Adrenal gland (tissue), 12 donors: ENCODE measurements around the gene TFDP2. TPM values are rescaled to one million over a fixed set of nuclear protein-coding genes. Genes with fewer than 3 reads are reported as not detected.

Source experiments
- DNase-seq, 7 donors: peaks; one replicate each; pipeline ENCODE4 v3.0.0-alpha.2; 2019 to 2020
- H3K27ac ChIP-seq, 5 donors: fragments of 200-600 bp; sonication (generic) in 4 of 5; 1 replicate in 3 of 5; 2 replicates in 2 of 5; pipeline versions ENCODE4 v1.5.1 to v1.8.0; 2016 to 2020; ENCODE audit warnings: mild to moderate bottlenecking in 1 of 5
- H3K27me3 ChIP-seq: fragments of 200-600 bp; 2 replicates; pipeline ENCODE4 v1.8.0; 2021
- H3K36me3 ChIP-seq, 2 donors: fragments of 200-600 bp; replicated peaks in 1 of 2; 1 replicate in 1 of 2; 2 replicates in 1 of 2; pipeline versions ENCODE4 v1.5.1 to v1.8.0; 2018 to 2022
- H3K4me1 ChIP-seq, 2 donors: fragments of 200-600 bp; replicated peaks in 1 of 2; 1 replicate in 1 of 2; 2 replicates in 1 of 2; pipeline versions ENCODE4 v1.5.1 to v1.8.0; 2018 to 2021
- H3K4me3 ChIP-seq, 4 donors: fragments of 200-600 bp; sonication (generic) in 3 of 4; one replicate each; pipeline ENCODE4 v1.5.1; 2016 to 2018
- H3K9me3 ChIP-seq, 3 donors: fragments of 200-600 bp; sonication (generic) in 1 of 3; replicated peaks in 1 of 3; 1 replicate in 2 of 3; 2 replicates in 1 of 3; pipeline versions ENCODE4 v1.5.1 to v1.8.0; 2016 to 2021
- CTCF ChIP-seq, 6 experiments: fragments of 450-650 bp in 4 of 6; fragments of 200-600 bp in 2 of 6; sonication (generic) in 1 of 6; IDR thresholded peaks; 1 replicate in 5 of 6; 2 replicates in 1 of 6; pipeline versions ENCODE4 v1.5.1 to v1.8.0; 2016 to 2021; ENCODE audit warnings: antibody characterized with exemption in 6 of 6, mild to moderate bottlenecking in 2 of 6, moderate library complexity in 1 of 6
- POLR2A ChIP-seq, 2 donors: fragments of 450-650 bp; IDR thresholded peaks; one replicate each; pipeline ENCODE4 v1.6.1; 2017; ENCODE audit warnings: antibody characterized with exemption in 2 of 2, mild to moderate bottlenecking in 2 of 2, moderate library complexity in 1 of 2
- whole genome bisulfite sequencing, 4 donors: extraction: QIAGEN DNeasy Blood & Tissue Kit in 2 of 4; methylation state at CpG; one replicate each; pipeline versions ENCODE4 v1.1.5 to v1.1.7; 2013 to 2017; 5-methylcytosine and 5-hydroxymethylcytosine counted together
- intact Hi-C, 2 donors: fragments of 100-400 bp; cut with DNase I; formaldehyde crosslinking; loops; one replicate each; pipeline versions ENCODE4 v1.14.1 to v1.15.0; 2022 to 2023
- polyA plus RNA-seq, 3 donors: library from polyadenylated mRNA; stranded (reverse); fragments of 200-250 nt in 2 of 3; fragments of 350-450 nt in 1 of 3; fragmentation: Illumina TruSeq in 1 of 3; extraction: RNeasy Lipid Tissue Mini Kit (QIAGEN cat#74804) in 1 of 3; gene quantifications; one replicate each; pipeline ENCODE4 v1.2.3, GENCODE V29; 2013 to 2014
- total RNA-seq, 9 donors: library from RNA; depleted of rRNA in 4 of 9; stranded (reverse); fragments of >200 nt in 4 of 9; fragments of 120-200 nt in 1 of 9; fragmentation: NEBNext Ultra II Directional in 1 of 9; extraction: Animal tissue kit (Norgen Biotek cat#: 25700) in 1 of 9; gene quantifications; one replicate each; pipeline versions ENCODE4 v1.1.0 to v1.2.4, GENCODE V29; 2013 to 2023
- donor health status: healthy with polysubstance abuse.
- donor health status: Bipolar disorder and iron deficiency.
- donor health status: DM: yes; HTN: yes; CAD: no.
- donor health status: DM: no; HTN: no; CAD: no.
- donor health status: DM: no; HTN: no; CAD: no.
- donor health status: DM: yes; HTN: yes; CAD: no.

The TFDP2 gene
- total and polyA plus RNA-seq, 12 donors = 11.8 to 165 (median 62.0) TPM

GRCh38 chr3:141960731-141961130 lies 188.6 kb downstream of the TFDP2 start:
- H3K9me3 ChIP-seq = no peaks in the 10 kb centered on the region
- H3K4me3 ChIP-seq = no peak overlapping the region
- H3K27ac ChIP-seq = peak overlapping the region in 4 of 5 donors; percentile 7 to 70 (median 46)
- intact Hi-C loops = loop anchor here in 1 of 2 donors (10.0 kb wide), 1 partner anchor 194 kb away; no protein-coding TSS in a partner anchor
- peaks cover 4 to 11% of the 10 kb centered on the region in 2 donors for H3K4me1 ChIP-seq
- TF ChIP-seq POLR2A (IDR thresholded peaks at IDR 0.05) (no peak), CTCF (IDR thresholded peaks at IDR 0.05) (no peak)
- H3K27me3 ChIP-seq = no peaks in the 10 kb centered on the region
- H3K36me3 ChIP-seq = peaks cover 0 to 6% of the 10 kb centered on the region in 2 donors
- DNase-seq = no peak
- WGBS, 4 donors = 69 to 84% (median 76%) methylated on average over 3 of the region's 3 CpGs

DNA sequence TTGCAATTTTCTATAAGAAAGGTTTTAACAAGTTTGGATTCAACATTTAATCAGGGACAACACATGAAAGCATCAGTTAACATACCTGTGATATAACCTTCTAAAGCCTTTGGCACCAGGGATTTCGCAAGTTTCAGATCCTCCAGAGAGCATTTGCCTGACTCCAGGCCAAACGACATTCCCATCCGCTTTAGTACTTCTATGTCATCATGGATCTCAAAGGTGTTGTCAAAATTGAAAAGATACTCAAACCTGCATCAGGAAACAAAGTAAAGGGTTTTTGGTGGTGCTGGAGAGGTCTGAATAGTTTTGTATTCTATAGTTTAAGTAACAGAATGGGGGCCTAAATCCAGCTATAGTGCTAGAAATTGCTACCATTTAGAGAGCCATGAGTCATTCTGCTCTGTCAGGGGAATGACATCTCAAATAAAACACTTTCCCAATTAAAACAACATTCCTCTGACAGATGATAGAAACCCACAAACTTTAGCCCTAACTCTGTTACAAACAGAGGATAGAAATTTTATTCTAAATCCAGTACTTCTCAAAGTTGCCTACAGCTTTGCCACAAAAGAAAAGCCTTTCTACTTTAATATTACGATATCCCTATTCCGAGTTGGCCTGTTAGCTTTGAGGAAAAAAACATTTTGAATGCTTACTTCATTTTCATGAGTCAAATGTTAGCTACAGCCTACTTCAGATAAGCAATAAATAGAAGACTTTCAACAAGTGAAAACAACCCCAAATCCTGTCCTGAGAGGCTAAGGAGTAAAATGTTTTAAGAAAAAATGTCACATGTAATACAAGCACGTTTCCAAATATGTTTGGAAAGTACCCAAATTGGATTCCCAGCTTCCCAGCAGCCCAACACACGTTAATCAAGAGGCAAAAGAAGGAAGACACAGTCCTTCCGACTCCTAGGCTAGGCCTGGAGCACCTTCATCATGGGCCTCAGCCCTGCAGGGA lies 189.5 kb downstream of the TFDP2 start:
- intact Hi-C loops = loop anchor here in 1 of 2 donors (10.0 kb wide), 1 partner anchor 195 kb away; no protein-coding TSS in a partner anchor
- TF ChIP-seq POLR2A (IDR thresholded peaks at IDR 0.05) (no peak), CTCF (IDR thresholded peaks at IDR 0.05) (no peak)
- Histone ChIP-seq H3K27me3 (no peaks in the 10 kb centered on the region), H3K4me3 (no peak overlapping the region), H3K9me3 (no peaks in the 10 kb centered on the region), H3K27ac (peak overlapping the region in 4 of 5 donors; percentile 7 to 70 (median 46)), H3K36me3 (peaks cover 0 to 6% of the 10 kb centered on the region in 2 donors), H3K4me1 (peaks cover 11 to 18% of the 10 kb centered on the region in 2 donors)
- peak in 1 of 7 donors; percentile 17 for DNase-seq
- 54 to 70% (median 61%) methylated on average over 8 of the region's 8 CpGs for WGBS, 4 donors

- WGBS, 4 donors = 41 to 52% (median 47%) methylated on average over 6 of the region's 6 CpGs
- Histone ChIP-seq H3K9me3 (no peaks in the 10 kb centered on the region), H3K36me3 (peaks cover 0 to 6% of the 10 kb centered on the region in 2 donors), H3K27ac (peak overlapping the region in 4 of 5 donors; percentile 14 to 51 (median 43)), H3K27me3 (no peaks in the 10 kb centered on the region), H3K4me1 (peaks cover 9 to 18% of the 10 kb centered on the region in 2 donors), H3K4me3 (peak overlapping the region in 2 of 4 donors; percentile 2 to 27)
- peak in 3 of 7 donors; percentile 13 to 43 (median 18) for DNase-seq
- intact Hi-C loops = no loop called here
- TF ChIP-seq CTCF (IDR thresholded peaks at IDR 0.05) (no peak), POLR2A (IDR thresholded peaks at IDR 0.05) (no peak)
These were observed 194.2 kb downstream of the TFDP2 start for GRCh38 chr3:141955175-141955574.

GRCh38 chr3:141952611-141953010 lies 196.7 kb downstream of the TFDP2 start:
- Histone ChIP-seq H3K27me3 (no peaks in the 10 kb centered on the region), H3K4me1 (peaks cover 9 to 11% of the 10 kb centered on the region in 2 donors), H3K9me3 (no peaks in the 10 kb centered on the region), H3K4me3 (no peak overlapping the region), H3K27ac (no peak overlapping the region), H3K36me3 (peaks cover 0 to 6% of the 10 kb centered on the region in 2 donors)
- intact Hi-C loops = no loop called here
- 87 to 94% (median 92%) methylated on average over 2 of the region's 2 CpGs for WGBS, 4 donors
- DNase-seq = no peak
- TF ChIP-seq POLR2A (IDR thresholded peaks at IDR 0.05) = no peak
- TF ChIP-seq CTCF (IDR thresholded peaks at IDR 0.05) = no peak
